ENCODE data around the gene RNU6-9.

DNA sequence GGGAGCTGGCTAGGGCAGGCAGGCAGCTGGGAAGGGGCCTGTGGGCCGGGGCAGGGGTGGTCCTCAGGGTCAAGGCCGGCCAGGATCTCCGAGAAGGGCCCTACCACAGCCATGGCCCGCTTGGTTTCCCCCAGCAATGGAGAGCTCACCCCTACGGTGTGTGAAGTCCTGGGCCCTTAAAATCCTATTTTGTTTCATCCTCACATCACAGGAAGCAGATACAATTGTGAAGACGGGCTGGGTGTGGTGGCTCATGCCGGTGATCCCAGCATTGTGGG is 8.7 kb downstream of the RNU6-9 start:
- TF ChIP-seq, protein P1, sequence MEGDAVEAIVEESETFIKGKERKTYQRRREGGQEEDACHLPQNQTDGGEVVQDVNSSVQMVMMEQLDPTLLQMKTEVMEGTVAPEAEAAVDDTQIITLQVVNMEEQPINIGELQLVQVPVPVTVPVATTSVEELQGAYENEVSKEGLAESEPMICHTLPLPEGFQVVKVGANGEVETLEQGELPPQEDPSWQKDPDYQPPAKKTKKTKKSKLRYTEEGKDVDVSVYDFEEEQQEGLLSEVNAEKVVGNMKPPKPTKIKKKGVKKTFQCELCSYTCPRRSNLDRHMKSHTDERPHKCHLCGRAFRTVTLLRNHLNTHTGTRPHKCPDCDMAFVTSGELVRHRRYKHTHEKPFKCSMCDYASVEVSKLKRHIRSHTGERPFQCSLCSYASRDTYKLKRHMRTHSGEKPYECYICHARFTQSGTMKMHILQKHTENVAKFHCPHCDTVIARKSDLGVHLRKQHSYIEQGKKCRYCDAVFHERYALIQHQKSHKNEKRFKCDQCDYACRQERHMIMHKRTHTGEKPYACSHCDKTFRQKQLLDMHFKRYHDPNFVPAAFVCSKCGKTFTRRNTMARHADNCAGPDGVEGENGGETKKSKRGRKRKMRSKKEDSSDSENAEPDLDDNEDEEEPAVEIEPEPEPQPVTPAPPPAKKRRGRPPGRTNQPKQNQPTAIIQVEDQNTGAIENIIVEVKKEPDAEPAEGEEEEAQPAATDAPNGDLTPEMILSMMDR (IDR thresholded peaks at IDR 0.05; ENCODE audit: low read depth, low read length): no peak
- no peak for TF ChIP-seq EZH2phosphoT487 (IDR thresholded peaks at IDR 0.05; ENCODE audit: low read depth)

Data from OCI-LY3 (cell line).